HuH-7 (cell line): ENCODE data around the gene PTS.
"Not testable (repeated sequence)": the region's sequence is repeated elsewhere in the genome, so short reads cannot be mapped to it uniquely, and the experiment has no call there.

Source experiments
- DNase-seq: peaks from one replicate; pipeline ENCODE4 v3.0.0; 2011; ENCODE audit warnings: low spot score

The PTS gene

DNA sequence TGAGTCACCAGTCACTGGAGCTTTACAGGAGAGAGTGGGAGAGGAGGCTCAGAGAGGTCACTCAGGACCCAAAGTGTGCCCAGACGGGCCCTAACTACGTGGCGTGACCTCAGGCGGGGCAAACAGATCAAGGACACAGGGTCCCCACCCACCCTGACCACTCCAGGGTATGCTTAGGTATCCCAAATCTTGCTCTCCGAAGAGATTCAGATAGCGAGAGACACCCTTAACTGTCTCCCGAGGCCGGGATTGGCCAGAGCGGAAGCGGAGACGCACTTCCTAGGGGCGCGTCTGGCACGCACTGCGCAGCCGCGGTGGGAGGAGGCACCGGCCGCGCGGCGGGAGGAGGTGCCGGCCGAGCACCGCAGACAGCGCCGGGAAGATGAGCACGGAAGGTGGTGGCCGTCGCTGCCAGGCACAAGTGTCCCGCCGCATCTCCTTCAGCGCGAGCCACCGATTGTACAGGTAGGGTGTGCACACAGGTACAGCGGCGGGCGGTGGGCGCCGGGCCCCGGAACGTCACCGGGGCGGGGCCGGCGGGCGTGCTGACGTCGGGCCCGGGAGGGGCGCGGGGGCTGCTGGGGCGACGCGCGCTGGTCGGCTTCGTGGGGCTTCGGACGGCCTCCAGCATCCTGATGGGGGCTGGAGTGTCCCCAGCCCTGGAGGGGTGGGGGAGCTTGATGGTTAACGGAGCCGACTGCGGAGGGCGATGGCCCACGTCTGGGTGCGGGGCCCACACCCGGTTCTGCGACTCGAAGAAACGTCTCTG, at the start of gene PTS:
Gene PTS, plus strand, starts transcription at position 367 of the 769 bp plus-strand sequence. Its CDS starts 16 bp downstream, at position 383.
- DNase-seq = peak; percentile 93

GRCh38 chr11:112177589-112177988, 48.6 kb upstream of the PTS start:
- no peak for DNase-seq

GRCh38 chr11:112178428-112178827, 47.8 kb upstream of the PTS start:
- no peak for DNase-seq

DNA sequence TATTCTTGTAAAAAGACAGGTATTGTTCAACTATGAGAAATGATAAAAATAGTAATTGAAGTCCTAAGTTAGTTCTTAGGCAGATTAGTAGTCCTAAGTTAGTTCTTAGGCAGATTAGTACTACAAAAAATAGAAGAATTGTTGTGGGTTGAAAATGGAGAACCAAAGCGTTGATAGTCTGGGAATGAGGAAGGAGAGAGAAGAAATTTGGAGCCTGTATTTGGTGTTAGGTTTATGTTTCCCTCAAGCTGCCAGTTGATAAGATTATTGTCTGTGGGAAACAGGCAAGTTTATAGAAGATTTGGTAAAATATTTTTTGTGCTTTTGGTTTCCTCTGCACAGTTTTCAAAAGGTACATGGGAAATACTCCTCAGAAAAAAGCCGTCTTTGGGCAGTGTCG, 47.3 kb upstream of the PTS start:
- DNase-seq = no peak

- DNase-seq = no peak
These were observed 46.6 kb upstream of the PTS start for GRCh38 chr11:112179601-112180000.

- DNase-seq = no peak
These were observed 43.4 kb upstream of the PTS start for GRCh38 chr11:112182867-112183266.

GRCh38 chr11:112185883-112186282, 40.3 kb upstream of the PTS start:
- DNase-seq = no peak

GRCh38 chr11:112186304-112186703, 39.9 kb upstream of the PTS start:
- no peak for DNase-seq

DNA sequence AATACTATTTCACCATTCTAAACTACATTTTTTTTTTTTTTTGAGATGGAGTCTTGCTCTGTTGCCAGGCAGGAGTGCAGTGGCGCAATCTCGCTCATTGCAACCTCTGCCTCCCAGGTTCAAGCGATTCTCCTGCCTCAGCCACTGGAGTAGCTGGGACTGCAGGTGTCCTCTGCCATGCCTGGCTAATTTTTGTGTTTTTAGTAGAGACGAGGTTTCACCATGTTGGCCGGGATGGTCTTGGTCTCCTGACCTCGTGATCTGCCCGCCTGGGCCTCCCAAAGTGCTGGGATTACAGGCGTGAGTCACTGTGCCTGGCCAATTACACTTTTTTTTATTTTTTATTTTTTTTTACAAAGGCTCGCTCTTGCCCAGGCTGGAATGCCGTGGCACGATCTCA, 31.1 kb upstream of the PTS start:
- DNase-seq = not testable (repeated sequence)

DNA sequence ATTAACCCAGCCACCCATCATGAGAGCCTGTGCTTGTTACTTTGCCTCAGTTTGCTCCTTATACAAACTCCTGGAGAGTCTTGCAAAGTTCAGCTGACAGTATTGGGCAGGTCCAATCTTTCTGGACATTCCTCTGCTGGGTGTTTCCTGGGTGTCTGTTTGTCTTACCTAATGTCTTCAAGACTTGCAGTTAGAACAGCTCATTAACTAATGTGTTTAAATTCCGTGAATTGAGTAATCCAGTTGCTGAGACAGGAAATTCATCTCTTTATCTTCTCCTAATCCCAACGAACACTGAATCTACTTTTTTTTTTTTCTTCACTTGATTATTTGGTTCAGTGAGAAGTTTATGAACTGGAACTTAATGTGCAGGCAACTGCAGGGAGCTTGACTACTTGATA, 30.3 kb upstream of the PTS start:
- DNase-seq = no peak

GRCh38 chr11:112196519-112197087, 29.6 kb upstream of the PTS start:
- DNase-seq = no peak

GRCh38 chr11:112199101-112199500, 27.1 kb upstream of the PTS start:
- DNase-seq = not testable (repeated sequence)

DNA sequence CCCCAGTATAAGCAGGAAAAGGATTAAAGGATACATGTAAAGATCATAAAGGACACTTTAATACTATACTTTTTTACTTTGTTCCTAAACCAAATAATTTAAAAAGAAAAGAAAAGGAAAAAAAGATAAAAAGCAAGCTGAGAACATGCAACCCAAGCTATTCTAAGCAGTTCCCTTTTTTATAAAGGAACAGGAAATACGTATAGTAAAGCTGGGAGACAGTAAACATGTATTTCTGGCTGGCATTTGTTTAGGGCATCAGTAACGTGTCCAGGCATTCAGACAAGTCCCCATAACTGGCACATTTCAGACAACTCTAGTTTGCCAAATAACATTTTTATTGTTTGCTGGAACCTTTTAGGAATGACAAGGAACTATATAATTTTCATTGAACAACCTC, 26.0 kb upstream of the PTS start:
- DNase-seq = no peak

- DNase-seq = no peak
These were observed 20.2 kb upstream of the PTS start for GRCh38 chr11:112206071-112206470.

GRCh38 chr11:112210890-112211289, 15.3 kb upstream of the PTS start:
- DNase-seq = no peak

DNA sequence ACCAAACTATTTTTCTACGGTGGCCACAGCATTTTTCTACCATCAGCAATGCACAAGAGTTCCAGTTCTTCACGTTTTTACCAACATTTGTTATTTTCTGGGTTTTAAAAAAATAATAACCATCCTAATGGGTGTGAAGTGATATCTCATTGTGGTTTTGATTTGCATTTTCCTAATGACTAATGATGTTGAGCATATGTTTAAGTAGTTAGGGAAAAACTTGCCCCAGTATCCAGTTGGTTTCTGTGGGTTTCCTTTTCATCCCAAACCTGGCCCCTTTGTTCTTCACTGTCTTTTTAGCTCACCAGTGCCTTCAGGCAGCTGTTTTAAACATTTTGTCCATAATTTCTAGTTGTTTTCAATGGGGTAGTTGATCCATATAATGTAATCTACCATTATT, 14.7 kb upstream of the PTS start:
- DNase-seq = no peak

GRCh38 chr11:112212290-112212689, 13.9 kb upstream of the PTS start:
- DNase-seq = no peak

DNA sequence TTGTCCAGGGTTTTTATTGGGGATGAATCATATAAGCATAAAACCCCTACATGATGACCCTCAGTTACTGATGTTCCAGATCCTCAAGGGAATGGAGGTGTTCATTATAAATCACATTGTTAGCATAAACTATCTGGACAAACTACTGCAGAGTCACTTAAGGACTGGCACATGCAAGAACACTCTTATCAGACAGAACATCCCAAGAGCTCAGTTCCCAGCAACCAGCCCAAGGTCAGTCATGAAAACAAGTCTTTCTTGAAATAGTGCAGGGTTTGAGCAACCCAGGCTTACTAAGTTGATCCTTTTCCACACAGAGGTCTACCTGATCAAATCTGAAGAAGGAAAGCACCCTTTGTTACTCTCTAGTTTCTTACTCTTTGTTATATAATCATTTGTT, 13.5 kb upstream of the PTS start:
- no peak for DNase-seq

- DNase-seq = peak; percentile 26
These were observed 12.5 kb upstream of the PTS start for GRCh38 chr11:112213753-112214152.

- no peak for DNase-seq
These were observed 10.6 kb upstream of the PTS start for GRCh38 chr11:112215621-112216020.

DNA sequence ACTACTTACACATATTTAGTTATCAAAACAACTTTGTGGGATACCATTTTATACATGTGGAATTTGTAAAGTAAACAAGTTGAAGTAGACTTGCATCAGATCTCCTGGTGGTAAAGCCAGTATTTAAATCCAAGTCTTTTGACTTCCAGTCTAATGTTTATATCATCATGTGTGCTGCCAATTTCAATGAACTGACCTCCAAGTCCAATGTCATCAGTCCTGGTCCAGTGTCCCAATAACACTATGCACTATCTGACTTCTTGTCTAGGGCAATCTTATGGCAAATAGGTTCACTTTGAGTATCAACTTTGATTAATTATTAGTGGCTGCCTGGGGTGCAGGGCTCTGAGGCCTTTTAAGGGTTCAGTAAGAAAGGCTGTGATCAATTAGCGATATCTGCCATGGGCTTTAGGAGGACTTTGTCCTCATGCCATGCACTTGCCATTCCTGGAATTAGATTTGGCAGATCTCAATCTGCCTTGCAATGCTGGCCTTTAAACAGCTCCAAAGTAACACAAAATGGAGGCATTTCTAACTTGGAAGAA, 9.6 kb upstream of the PTS start:
- no peak for DNase-seq

DNA sequence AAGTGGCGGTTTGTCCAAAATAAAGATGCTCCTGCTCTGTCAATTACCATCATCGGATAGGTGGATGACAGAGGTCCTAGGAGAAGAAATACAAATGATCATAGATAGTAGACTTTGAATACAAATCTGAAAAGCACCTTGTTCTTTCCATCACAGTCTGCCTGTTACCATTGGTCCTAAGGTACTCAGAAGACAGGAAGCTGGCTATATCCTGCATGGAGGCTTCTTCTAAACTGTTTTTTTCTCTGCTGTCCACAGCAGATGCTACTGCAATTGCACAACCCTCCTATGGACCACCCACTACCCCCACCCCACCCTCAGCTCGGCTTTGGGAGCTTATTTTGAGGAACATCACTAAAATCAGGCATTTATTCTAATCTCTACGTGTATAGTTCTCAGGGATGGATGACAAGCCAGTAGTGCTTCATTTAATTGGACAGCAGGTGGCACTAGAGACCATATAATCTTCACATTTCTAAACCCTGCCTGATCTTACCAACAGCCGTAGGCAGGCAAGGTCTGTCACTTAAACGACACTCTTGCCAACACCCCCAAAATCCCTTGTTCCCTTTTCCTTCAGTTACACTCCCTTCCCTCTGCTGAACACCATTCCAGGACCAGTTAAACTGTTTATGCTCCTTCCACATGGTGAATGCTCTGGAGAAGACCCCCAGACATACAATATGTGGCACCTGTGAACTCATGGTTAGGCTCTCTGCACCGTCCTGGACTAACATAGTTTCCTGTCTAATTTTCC, 6.6 kb upstream of the PTS start:
- DNase-seq = peak; percentile 59

DNA sequence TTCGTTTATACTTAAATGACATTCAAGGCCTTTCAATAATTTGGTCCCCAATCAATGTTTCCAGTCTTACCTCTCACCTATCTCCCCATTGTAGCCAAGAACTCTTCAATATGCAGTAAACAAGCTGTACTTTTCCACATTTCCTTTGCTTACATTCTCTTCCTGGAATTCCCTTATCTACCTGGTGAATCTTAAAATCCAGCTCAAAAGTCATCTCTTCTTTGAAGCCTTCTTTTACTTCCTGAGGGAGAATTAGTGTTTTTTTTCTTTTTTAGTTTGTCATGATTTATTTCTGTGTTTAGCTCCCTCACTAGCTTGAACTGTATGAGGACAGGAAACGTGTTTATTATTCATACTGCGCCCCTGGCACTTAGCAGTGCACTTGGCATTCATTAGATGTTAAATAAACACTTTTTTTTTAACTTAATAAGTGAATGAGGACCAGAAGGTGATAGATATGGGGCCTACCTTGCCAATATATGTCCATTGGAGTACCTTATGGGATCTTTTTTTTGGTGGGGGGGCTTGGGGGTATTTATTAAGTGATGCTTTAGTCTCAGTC, 4.9 kb upstream of the PTS start:
- DNase-seq = no peak
